Islet precursor cell (in vitro differentiated cells): Measurements from ENCODE around the gene MED13L.

Experiments used
- DNase-seq: peaks from one replicate; pipeline ENCODE4 v3.0.0-alpha.2; 2018

The MED13L gene

DNA sequence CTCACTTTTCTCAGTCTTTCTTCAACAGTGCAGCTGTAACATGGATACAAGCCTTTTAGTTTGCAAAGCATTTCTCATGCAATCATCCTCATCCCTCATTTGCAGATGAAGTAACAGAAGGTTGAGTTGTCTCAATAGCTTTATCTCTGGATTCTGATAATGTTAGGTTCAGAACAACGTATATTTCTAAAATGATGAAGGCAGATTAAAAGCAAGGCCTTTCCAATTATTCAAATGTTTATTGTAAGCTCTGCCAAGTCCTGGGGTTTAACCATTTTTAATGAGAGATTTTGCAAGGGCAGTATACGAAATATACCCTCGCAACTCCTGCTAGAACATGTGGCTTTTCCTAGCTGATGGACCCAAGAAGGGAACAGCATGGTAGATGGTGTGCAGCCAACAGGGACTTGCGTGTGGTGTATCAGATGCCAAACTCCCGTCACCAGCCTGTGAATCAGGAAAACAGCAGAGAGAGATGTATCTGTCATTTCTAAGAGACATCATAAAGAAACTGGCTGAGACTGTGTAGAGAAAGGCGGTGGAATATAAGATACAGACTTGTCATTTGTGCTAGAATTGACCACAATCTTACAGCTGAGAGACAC is 319.7 kb downstream of the MED13L start:
- no peak for DNase-seq

DNA sequence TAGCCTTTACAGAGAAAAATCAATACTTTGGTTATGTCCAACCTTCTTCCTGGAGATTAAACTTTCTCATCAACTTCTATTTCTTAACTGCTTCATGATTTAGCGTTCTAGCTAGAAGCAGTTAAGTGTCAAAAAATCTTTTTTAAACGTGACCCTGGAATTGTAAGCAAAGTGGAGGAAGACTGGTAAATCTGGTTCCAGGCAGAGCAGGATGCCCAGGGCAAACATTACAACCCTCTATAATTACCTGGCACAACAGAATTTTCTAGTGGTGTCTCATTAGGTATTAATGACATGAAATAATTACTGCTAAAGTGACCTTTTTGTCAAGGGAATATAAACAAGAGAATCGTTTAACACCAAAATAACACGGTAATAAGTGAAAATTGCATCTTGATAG is 320.8 kb downstream of the MED13L start:
- DNase-seq: no peak

DNA sequence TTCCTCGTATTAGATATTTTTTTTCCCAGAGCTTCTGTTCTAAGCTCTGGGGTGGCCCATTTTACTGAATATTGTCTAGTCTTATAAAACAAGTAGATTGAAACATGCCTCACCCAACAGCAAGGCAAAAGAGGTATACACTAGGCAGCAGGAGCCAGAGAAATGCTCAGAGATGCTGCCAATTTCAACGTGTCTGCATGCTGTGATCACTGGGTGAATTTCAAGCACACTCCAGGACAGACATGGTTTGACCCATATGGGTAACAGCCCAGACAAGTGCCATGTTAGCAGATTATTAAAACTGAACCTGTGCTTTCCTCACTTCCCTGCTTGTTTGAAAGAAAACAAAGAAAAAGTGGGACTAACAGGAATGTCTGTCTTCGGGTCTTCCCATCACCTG is 321.3 kb downstream of the MED13L start:
- DNase-seq: no peak

DNA sequence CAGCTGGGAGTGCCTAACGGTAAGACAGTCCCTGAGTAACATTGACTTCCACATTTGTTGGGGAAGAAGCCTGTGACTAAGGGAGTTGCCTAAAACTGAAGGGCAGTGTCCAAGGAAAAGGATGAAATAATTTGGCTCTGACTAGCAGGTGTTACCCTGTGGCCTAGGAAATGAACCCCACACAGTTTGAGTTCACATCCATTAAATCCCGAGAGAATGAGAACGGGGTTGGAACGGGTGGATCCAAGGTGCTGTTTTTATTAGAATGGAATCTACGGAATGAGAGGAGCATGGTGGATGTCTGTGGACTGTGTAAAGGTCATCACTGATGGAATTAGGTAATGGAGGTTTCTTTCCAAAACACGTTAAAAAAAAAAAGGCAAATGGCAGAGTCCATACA is 324.0 kb downstream of the MED13L start:
- no peak for DNase-seq

DNA sequence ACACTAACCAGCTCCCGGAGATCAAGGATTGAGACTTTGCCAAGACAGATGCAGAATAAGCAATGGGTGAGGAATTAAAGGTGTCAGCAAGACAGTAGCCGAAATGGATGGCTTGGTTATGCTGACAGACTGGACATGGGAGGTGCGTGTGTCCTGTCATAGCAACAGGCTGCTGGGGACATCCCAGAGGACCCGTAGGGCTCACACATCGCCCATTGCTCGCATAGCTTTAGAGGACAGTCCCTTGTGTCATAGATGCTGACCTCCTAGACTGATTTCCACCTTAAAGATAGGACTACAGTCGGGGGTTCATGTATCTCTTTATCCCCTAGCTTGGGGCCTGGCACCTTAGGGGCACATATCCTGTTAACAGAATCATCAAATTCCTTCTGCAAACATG is 324.5 kb downstream of the MED13L start:
- no peak for DNase-seq

DNA sequence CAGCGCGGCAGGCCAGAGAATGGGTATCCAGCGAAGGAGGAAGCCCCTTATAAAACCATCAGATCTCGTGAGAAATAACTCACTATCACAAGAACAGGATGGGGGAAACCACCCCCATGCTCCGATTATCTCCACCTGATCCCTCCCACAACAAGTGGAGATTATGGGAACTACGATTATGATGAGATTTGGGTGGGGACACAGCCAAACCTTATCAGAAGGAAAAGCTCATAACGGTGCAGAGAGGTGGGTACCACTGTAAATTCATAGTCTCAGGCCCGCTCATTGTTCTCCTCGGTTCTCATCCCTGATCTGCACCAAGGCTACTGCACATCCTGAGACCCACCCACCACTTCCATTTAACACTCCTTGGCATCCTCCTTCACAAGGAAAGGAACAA is 326.5 kb downstream of the MED13L start:
- DNase-seq: no peak

DNA sequence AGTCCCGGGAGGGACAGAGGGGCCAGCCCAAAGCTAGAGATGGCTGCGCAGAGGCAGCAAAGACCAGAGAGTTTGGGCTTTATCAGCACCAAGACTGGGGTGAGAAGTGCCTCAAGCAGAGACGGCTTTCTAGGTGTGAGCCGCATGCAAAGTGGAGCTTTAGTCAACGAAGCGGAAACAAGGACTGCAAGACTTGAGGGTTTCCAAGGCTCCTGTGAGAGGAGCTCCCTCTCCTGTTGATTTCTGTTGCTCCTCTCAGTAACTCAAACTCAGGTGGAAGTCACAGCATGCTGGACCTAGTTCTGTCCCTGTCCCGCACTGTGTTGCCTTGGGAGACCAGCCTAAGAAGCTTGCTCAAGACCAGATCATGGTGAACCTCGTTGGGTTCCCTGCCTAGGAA is 327.8 kb downstream of the MED13L start:
- no peak for DNase-seq

DNA sequence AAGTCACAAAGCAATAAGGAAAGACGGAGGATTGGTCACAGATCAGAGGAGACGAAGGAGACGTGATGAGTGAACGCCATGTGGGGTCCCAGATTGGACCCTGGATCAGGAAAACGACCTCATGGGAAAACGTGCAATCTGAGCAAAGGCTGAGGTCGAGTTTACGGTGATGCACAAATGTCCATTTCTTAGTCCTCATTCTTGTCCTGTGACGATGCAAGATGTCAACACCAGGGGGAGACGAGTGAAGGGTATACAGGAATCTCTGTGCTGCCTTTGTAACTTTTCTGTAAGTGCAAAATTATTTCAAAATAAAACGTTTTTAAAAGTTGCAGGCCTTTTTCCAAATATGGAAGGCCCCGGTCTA is 329.8 kb downstream of the MED13L start:
- DNase-seq: no peak

DNA sequence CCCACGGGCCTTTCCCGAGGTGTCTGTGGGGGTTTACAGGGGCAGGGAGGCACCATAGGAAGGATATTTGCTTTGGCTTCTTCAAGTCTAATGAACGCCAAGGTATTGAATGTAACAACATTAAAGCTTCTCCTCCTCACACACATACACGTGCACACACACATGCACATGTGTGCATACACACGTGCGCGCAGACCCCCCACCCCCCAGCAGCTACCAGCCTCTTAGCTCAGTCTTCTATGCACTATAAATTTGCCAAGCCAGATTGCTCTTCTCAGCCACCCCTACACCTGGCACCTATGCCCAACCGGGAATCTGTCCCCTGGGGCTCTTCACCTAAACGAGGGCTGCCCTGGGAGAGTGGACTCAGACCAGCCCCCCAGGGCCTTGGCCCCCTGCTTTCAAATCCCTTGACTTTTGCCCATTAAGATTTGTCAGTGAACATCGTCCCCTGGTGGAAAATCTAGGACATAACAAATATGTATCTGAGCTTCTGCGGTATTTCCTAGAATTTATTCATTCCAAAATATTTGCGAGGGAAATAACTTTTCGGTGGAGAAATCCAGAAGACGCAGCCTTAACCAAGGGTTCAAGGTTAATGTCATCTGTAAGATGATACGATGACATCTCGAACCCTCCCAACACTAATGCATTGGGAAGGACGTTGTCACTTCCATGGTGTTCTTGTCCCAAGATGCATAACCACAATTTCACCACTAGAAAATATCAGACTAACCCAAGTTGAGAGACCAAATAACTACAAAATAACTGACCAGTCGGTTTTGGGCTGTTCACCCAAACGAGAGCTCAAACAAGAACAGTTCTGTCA is 330.4 kb downstream of the MED13L start:
- DNase-seq: peak; percentile 54

DNA sequence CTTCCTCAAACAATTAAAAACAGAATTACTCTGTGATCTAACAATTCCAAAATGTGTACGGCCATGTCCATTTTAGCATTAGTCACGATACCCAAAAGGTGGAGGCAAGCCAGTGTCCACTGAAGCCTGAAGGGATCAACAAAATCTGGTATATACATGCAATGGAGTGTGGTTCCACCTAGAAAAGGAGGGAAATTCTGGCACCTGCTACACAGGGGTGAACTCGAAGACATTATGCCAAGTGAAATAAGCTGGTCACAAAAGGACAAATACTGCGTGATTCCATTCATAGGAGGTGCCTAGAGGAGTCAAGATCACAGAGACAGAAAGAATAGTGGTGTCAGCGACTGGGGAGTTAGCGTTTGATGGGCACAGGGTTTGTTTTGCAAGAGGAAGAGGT is 331.4 kb downstream of the MED13L start:
- peak; percentile 38 for DNase-seq

DNA sequence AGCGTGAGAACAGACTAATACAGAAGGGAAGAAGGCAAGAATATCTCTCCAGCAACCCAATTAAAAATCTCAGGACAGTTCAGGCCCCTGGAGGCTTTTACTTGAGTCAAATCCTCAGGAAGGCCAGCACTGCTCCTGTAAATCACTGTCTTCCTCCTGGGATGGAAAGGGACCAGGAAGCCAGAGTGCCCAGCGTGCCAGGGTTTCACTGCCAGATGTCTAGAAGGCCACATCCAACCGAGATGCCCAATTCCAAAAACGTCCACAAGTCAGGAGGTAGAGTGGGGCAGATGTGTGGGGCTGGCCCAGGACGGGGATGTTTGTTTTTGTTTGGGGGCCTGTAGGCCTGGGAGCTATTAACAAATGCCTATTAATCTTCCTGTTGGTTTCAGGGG is 332.0 kb downstream of the MED13L start:
- peak; percentile 52 for DNase-seq

DNA sequence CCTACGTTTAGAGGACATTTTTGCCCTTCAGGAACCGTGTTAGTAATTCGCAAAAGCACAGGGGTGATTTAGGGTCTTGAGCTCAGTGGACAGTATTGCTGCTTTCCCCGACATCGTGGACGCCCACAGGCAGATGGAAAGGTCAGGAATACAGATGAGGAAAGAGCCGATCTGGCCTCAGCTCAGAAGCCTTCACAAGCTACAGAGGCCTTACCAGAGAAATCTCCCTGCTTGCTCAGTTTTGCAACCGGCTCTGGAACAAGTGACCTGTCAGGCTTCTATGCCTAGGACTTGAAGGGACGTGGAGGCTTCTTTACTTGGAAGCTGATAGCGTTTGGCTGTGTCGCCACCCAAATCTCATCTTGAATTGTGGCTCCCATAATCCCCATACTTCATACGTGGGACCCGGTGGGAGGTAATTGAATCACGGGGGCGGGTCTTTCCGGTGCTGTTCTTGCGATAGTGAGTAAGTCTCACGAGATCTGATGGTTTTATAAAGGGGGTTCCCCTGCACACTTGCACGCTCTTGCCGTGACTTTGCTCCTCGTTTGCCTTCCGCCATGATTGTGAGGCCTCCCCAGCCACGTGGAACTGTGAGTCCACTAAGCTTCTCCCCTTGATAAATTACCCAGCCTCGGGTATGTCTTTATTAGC is 332.5 kb downstream of the MED13L start:
- DNase-seq: peak; percentile 47

DNA sequence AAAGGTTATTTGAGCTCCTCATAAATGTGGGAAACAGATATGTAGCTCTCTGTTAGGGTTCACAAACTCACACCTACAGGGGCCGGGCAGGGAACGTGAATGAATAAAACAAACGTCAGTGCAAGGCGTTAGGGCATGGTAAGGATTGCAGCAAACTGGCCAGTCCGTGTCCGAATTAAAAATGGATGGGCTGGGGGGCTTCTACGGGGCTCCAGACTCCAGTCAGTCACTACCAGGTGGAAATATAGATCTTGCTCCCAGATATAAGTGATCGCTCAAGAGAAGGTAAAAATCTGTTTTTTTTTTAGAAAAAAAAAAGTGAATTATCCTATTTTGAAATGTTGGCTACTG is 333.1 kb downstream of the MED13L start:
- no peak for DNase-seq

DNA sequence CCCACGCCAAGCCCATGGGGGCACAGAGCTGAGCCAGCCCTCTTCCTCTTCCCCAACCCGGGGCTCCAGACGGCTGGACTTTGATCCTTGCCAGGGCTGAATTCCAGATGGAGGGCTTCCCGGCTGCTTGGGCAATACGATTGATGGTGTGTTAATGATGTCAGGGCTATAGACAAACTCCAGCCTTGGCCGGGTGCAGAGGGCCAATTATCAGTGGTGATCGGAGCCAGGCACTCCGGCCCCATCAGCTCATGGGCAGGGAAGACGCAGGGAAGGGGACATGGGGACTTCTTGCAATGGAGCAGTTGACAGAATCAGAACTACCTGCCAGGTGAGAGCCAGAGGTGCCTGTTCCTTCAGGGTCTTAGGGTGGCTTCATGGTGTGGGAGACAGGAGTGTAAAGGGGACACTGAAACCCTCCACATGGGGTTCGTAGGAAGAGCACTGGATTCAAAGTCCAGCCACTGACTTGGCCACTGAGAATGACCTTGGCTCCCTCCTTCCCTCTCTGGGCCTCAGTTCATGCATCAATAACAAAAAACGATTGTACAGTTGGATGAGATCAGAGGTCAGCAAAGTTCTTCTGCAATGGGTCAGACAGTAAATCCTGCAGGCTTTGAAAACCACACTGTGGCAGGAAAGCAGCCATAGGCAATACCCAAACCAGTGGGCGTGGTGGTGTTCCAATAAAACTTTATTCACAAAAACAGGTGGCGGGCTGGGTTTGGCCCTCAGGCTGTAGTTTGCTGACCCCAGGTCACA is 333.7 kb downstream of the MED13L start:
- DNase-seq: peak; percentile 70

DNA sequence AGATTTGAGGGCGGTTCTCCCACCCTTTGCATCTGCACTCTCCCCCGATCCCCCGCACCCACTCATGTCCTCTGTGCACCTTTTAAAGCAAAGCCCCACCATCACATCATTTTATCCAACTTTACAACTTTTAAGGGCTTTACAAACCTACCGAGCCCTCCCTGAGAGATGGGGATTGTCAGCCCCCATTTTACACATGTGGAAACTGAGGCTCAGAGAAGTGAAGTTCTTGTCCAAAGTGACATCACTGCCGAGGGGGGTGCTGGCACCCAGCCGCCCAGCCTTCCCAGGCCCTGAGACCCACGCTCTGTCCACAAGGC is 334.2 kb downstream of the MED13L start:
- no peak for DNase-seq

DNA sequence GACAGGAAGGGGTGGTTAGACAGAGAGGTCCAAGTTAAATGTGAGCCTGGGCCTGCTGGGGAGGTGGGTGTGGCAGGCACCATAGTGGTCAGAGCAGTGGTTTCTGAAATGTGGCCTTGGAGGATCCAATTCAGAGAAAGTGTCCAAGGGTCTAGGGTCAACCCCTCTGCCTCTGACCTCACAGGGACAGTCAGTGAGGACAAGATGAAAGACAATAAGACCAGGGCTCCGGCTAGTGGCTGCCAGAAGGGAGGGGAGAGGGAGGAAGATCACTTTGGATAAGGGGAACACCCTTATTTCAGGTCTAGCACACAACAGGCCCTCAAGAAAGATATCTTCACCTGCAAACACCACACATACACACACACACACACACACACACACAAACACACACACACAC is 335.1 kb downstream of the MED13L start:
- DNase-seq: peak; percentile 51

DNA sequence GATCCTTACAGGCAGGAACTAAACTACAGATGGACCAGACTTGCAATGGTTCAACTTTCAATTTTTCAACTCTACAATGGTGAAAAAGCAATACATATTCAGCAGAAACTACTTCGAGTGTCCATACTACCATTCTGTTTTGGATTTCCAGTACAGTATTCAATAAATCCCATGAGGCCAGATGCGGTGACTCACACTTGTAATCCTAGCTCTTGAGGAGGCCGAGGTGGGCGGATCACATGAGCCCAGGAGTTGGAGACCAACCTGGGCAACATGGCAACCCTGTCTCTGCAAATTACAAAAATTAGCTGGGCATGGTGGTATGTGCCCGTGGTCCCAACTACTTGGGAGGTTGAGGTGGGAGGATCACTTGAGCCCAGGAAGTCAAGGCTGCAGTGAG is 336.1 kb downstream of the MED13L start:
- no peak for DNase-seq

DNA sequence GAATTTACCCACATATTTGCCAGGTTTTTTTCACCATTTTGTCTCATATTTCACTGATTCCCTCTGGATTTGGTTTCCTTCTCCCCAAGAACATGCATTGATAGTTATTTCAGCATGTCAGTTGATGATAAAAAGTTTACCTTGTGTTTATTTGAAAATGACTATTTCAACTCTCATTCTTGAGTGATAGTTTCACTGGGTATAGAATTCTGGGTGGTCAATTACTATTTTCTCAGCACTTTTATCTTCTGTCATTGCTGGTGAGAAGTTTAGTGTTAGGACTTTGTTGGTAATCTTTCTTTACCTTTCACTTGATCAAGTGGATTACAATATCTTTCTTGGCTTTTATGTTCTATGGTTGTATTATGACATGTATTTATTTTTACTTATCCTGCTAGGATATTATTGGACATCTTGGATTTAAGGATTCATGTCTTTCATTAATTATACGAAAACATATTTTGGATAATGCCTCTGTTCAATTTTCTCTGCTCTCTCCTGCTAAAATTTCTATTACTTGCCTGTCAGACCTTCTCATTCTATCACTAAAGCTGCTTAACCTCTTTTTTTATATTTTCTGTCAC is 338.6 kb downstream of the MED13L start:
- DNase-seq: no peak

DNA sequence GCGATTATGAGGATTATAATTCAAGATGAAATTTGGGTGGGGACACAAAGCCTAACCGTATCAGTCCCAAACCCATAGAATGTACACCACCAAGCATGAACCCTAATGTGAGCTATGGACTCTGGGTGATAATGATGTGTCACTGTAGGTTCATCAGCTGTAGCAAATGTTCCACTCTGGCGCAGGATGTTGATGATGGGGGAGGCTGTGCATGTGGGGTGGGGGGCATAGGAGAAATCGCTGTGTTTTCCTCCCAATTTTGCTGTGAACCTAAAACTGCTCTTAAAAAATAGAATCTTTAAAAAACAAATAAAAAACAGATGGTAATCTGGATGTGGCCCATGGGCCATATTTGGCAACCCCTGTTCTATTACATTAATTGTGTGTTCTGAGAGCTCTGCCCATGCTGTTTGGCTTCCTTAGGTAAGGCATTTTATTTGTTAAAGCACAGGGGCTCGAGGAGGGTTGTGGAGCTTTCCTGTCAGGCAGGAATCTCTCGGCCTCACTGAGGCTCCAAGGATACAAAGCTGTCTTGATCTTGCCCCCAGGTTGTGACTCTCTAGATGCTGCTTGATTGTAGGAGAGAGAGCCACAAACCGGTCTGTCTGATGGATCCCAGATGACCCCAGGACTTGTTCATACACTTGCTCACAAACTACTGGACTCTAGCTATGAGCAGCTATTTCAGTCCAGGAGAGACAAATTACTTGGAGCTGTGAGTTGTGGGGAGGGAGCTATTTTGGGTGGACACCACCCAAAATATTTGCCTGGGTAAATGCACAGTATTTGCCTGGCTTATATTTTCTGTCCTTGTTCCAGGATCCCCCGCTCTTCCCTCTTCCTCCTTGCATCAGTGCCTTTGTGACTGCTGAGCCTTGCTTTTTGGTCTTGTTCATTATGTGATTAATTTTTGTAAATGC is 340.2 kb downstream of the MED13L start:
- DNase-seq: peak; percentile 68

DNA sequence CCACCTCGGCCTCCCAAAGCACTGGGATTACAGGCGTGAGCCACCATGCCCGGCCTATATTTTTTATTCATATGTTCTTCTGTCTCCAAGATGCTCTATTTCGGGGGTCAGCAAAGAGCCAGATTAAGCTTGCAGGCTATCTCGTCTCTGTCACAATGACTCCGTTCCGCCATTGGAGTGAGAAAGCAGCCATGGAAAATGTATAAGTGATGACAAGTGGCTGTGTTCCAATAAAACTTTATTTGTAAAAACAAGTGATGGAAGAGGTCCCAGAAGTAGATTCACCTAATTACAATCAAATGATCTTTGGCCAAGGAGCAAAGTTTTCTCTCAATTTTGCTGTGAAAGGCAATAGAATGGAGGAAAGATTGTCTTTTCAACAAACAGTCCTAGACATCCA is 342.6 kb downstream of the MED13L start:
- DNase-seq: no peak

DNA sequence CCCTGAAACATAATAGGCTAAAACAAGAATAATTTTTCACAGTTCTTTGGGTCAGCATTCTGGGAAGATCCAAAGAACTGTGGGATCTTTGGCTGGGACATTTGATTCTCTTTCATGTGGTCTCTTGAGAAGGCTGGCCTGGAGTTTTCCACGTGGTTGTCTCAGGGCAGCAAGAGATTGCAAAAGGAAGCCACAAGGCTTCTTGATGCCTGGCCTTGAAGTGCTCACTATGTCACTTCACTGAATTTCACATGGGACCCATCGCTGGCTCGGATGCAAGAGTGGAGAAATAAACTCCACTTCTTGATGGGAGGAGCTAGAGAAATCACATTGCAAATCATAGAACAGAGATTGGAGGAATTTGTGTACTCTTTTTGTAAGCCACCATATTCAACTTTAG is 343.4 kb downstream of the MED13L start:
- DNase-seq: peak; percentile 33

DNA sequence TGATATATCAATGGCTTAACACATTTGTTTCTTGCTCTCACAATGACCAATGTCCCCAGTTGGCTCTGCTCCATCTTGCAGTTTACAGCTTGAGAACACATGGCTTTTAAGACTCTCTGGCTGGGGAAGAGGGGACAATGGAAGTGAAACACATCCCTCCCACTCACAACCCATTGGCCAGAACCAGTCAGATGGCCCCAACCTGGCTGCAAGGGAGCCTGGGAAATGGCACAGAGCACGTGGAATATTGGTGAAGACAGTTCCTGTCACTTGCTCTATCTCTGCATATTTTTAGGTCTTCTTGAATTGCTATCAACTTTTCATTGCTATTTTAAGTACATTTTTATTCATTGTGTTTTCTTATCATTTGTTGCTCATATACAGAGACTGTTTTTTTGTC is 345.4 kb downstream of the MED13L start:
- DNase-seq: peak; percentile 40
